ENCODE results near the gene SUSD3. TPM values are rescaled to one million over a fixed set of nuclear protein-coding genes. Genes with fewer than 3 reads are reported as not detected.

SUSD3 gene
- total RNA-seq, 1 experiment from 2014 or later, result 2.2 TPM

GRCh38 chr9:93129691-93130500, 71.4 kb downstream of the SUSD3 start:
- Mint-ChIP-seq H3K9me3 (ENCODE audit: unreplicated experiment) (no peaks in the 10 kb centered on the region), H3K4me3 (ENCODE audit: unreplicated experiment) (no peak overlapping the region), H3K4me1 (ENCODE audit: low read depth, unreplicated experiment) (peaks cover 6% of the 10 kb centered on the region), H3K27me3 (ENCODE audit: insufficient read depth, unreplicated experiment) (no peaks in the 10 kb centered on the region), H3K36me3 (ENCODE audit: insufficient read depth, unreplicated experiment) (peaks cover 7% of the 10 kb centered on the region), H3K27ac (ENCODE audit: unreplicated experiment) (no peak overlapping the region)
- H3K9me3 ChIP-seq, result no peaks in the 10 kb centered on the region
- peaks cover 10% of the 10 kb centered on the region; the same call in 1 of the 2 replicates for H3K4me1 ChIP-seq
- no peaks in the 10 kb centered on the region for H3K27me3 ChIP-seq (replicated peaks; ENCODE audit: control insufficient read depth, insufficient read depth, low read length)
- DNase-seq, result no peak
- H3K36me3 ChIP-seq (ENCODE audit: control insufficient read depth, insufficient read depth, low read length), result no peaks in the 10 kb centered on the region; the same call in 1 of the 2 replicates
- ChIA-PET CTCF (no interaction called here), POLR2A (no interaction called here)
- BruUV-seq (replicated peaks), result no TSS peak
- no peak for TF ChIP-seq CTCF (IDR thresholded peaks at IDR 0.05; ENCODE audit: insufficient read depth in 1 of 2, low read depth in 1 of 2, low read length in 1 of 2, severe bottlenecking in 1 of 2, unreplicated experiment in 1 of 2)
- H3K4me3 ChIP-seq (ENCODE audit: low read depth, low read length), result no peak overlapping the region
- intact Hi-C loops (cut with micrococcal nuclease; ENCODE audit: unreplicated experiment), result no loop called here

DNA sequence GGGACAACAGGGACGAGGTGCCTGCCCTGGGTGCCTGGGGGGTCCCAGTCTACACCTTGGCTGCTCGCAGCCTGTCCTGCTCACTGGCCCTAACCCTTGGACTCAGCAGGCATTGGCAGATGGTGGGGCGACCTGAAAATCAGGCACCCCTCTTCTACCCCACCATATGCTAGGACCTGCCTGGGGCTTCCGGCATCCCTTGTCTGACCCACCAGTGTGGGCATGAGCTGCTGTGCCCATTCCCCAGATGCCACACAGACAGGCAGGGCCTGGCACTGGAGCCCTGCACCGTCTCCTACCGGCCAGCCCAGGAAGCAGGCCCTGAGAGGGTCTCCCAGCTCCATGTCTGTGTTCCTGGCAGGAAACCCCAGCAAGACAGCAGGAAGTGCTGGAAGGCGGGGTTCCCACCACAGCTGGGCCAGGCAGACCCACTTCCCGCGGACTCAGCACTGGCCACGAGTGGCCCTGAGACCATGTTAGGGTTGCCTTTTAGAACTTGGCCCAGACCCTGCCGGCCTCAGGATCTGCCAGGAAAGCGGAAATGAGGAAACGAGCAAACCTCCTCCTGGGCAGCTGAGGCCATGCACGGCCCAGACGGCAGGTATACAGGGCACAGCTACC, 72.5 kb downstream of the SUSD3 start:
- Mint-ChIP-seq H3K4me3 (ENCODE audit: unreplicated experiment) (no peak overlapping the region), H3K27ac (ENCODE audit: unreplicated experiment) (no peak overlapping the region), H3K27me3 (ENCODE audit: insufficient read depth, unreplicated experiment) (no peaks in the 10 kb centered on the region), H3K9me3 (ENCODE audit: unreplicated experiment) (no peaks in the 10 kb centered on the region), H3K4me1 (ENCODE audit: low read depth, unreplicated experiment) (peaks cover 6% of the 10 kb centered on the region), H3K36me3 (ENCODE audit: insufficient read depth, unreplicated experiment) (peaks cover 6% of the 10 kb centered on the region)
- intact Hi-C loops (cut with micrococcal nuclease; ENCODE audit: unreplicated experiment), result no loop called here
- no TSS peak for BruUV-seq (replicated peaks)
- no peak for DNase-seq
- Histone ChIP-seq H3K27me3 (replicated peaks; ENCODE audit: control insufficient read depth, insufficient read depth, low read length) (no peaks in the 10 kb centered on the region), H3K36me3 (ENCODE audit: control insufficient read depth, insufficient read depth, low read length) (no peaks in the 10 kb centered on the region; the same call in 1 of the 2 replicates), H3K4me1 (peaks cover 10% of the 10 kb centered on the region; the same call in 1 of the 2 replicates), H3K4me3 (ENCODE audit: low read depth, low read length) (no peak overlapping the region), H3K9me3 (no peaks in the 10 kb centered on the region)
- ChIA-PET POLR2A (no interaction called here), CTCF (no interaction called here)
- no peak for TF ChIP-seq CTCF (IDR thresholded peaks at IDR 0.05; ENCODE audit: insufficient read depth in 1 of 2, low read depth in 1 of 2, low read length in 1 of 2, severe bottlenecking in 1 of 2, unreplicated experiment in 1 of 2)

DNA sequence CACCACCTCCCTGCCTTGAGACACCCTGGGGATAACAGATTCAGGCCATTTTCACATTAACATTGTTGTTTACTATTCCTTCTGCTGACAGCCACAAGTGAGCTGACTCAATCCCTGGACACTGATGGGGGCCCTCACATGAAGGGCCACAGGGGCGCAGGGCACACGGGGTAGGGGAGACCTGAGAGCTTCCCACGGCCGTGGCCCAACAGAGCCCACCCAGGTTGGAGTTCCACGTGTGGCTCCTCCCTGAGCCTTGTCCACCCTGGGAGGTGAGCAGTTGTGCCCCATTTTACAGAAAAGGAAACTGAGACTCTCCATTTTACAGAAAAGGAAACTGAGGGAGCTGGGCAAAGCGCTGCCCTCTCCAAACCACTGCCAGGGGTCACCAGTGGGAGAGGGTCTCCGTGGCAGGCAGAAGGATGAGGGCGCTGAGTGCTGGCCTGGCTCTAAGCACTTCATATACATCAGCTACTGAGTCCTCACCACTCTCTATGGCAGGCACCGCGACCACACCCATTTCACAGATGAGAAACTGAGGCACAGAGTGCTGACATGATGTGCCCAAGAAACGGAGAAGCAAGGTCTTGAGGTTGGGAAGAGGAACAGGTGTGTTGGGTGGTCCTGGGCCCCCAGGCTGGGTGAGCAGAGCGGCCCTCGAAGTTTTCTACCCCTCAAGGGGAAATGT, 73.2 kb downstream of the SUSD3 start:
- no peaks in the 10 kb centered on the region for H3K9me3 ChIP-seq
- Mint-ChIP-seq H3K36me3 (ENCODE audit: insufficient read depth, unreplicated experiment) (peaks cover 6% of the 10 kb centered on the region), H3K9me3 (ENCODE audit: unreplicated experiment) (no peaks in the 10 kb centered on the region), H3K27me3 (ENCODE audit: insufficient read depth, unreplicated experiment) (no peaks in the 10 kb centered on the region), H3K4me3 (ENCODE audit: unreplicated experiment) (no peak overlapping the region), H3K4me1 (ENCODE audit: low read depth, unreplicated experiment) (peaks cover 6% of the 10 kb centered on the region), H3K27ac (ENCODE audit: unreplicated experiment) (peak overlapping the region; percentile 80)
- H3K27me3 ChIP-seq (replicated peaks; ENCODE audit: control insufficient read depth, insufficient read depth, low read length), result no peaks in the 10 kb centered on the region
- no peak for DNase-seq
- H3K4me3 ChIP-seq (ENCODE audit: low read depth, low read length), result no peak overlapping the region
- no peak for TF ChIP-seq CTCF (IDR thresholded peaks at IDR 0.05; ENCODE audit: insufficient read depth in 1 of 2, low read depth in 1 of 2, low read length in 1 of 2, severe bottlenecking in 1 of 2, unreplicated experiment in 1 of 2)
- no TSS peak for BruUV-seq (replicated peaks)
- H3K36me3 ChIP-seq (ENCODE audit: control insufficient read depth, insufficient read depth, low read length), result no peaks in the 10 kb centered on the region
- ChIA-PET CTCF (no interaction called here), POLR2A (no interaction called here)
- intact Hi-C loops (cut with micrococcal nuclease; ENCODE audit: unreplicated experiment), result no loop called here
- peaks cover 10% of the 10 kb centered on the region; the same call in 1 of the 2 replicates for H3K4me1 ChIP-seq
